Large intestine (tissue), 3 donors: ENCODE data around the gene PTPRN. TPM values are rescaled to one million over a fixed set of nuclear protein-coding genes. Genes with fewer than 3 reads are reported as not detected.
"Not testable (repeated sequence)": the region's sequence is repeated elsewhere in the genome, so short reads cannot be mapped to it uniquely, and the experiment has no call there.

ENCODE experiments used
- DNase-seq, 2 donors: peaks; one replicate each; pipeline versions ENCODE4 v3.0.0 to v3.0.0-alpha.2; 2013
- H3K27ac ChIP-seq: one replicate; pipeline ENCODE4 v1.5.1; 2013; ENCODE audit warnings: low read length
- H3K27me3 ChIP-seq: 2 replicates; pipeline ENCODE4 v1.6.1; 2013; ENCODE audit warnings: low read length; ENCODE audit not compliant: control insufficient read depth, insufficient read depth
- H3K36me3 ChIP-seq: 2 replicates; pipeline ENCODE4 v1.6.1; 2013; ENCODE audit warnings: low read length; ENCODE audit not compliant: control insufficient read depth, insufficient read depth
- H3K4me1 ChIP-seq: one replicate; pipeline ENCODE4 v1.6.1; 2013; ENCODE audit warnings: low read length; ENCODE audit not compliant: control insufficient read depth, insufficient read depth
- H3K4me3 ChIP-seq: one replicate; pipeline ENCODE4 v1.5.1; 2013; ENCODE audit warnings: low read length
- H3K9me3 ChIP-seq: one replicate; pipeline ENCODE4 v1.6.1; 2013; ENCODE audit warnings: mild to moderate bottlenecking, low read depth, low read length, moderate library complexity; ENCODE audit not compliant: control insufficient read depth
- WGBS: methylation state at CpG from one replicate; pipeline ENCODE4 v1.1.5; 2013; ENCODE audit warnings: low lambda C conversion rate; ENCODE audit not compliant: insufficient coverage; 5-methylcytosine and 5-hydroxymethylcytosine counted together
- polyA plus RNA-seq: library from polyadenylated mRNA; unstranded; fragments of 120-200 nt; gene quantifications from one replicate; pipeline ENCODE4 v1.2.1, GENCODE V29; 2013

Gene PTPRN
- polyA plus RNA-seq, 1 donor = 9.2 TPM

GRCh38 chr2:219287580-219288265 is 21.5 kb downstream of the PTPRN start:
- WGBS = no CpG with 5 or more reads among the region's 10 CpGs
- no peaks in the 10 kb centered on the region for H3K4me1 ChIP-seq
- no peak overlapping the region for H3K27ac ChIP-seq
- DNase-seq = no peak
- no peaks in the 10 kb centered on the region for H3K27me3 ChIP-seq
- no peak overlapping the region for H3K4me3 ChIP-seq
- no peaks in the 10 kb centered on the region for H3K9me3 ChIP-seq
- H3K36me3 ChIP-seq = peaks cover 27% of the 10 kb centered on the region

- not testable (repeated sequence) for H3K4me1 ChIP-seq, DNase-seq, H3K4me3 ChIP-seq, H3K27ac ChIP-seq, H3K27me3 ChIP-seq, H3K9me3 ChIP-seq
- H3K36me3 ChIP-seq = peaks cover 31% of the 10 kb centered on the region
- no CpG with 5 or more reads among the region's 6 CpGs for WGBS
Observed at GRCh38 chr2:219287116-219287440, 22.1 kb downstream of the PTPRN start.

GRCh38 chr2:219286436-219287115 is 22.6 kb downstream of the PTPRN start:
- H3K36me3 ChIP-seq = peaks cover 36% of the 10 kb centered on the region
- DNase-seq = no peak
- H3K27ac ChIP-seq = no peak overlapping the region
- no peak overlapping the region for H3K4me3 ChIP-seq
- H3K9me3 ChIP-seq = no peaks in the 10 kb centered on the region
- no peaks in the 10 kb centered on the region for H3K27me3 ChIP-seq
- no CpG with 5 or more reads among the region's 12 CpGs for WGBS
- H3K4me1 ChIP-seq = no peaks in the 10 kb centered on the region

- H3K9me3 ChIP-seq = no peaks in the 10 kb centered on the region
- no peaks in the 10 kb centered on the region for H3K4me1 ChIP-seq
- no peak for DNase-seq
- H3K27ac ChIP-seq = no peak overlapping the region
- WGBS = no CpG with 5 or more reads among the region's 17 CpGs
- no peak overlapping the region for H3K4me3 ChIP-seq
- H3K27me3 ChIP-seq = no peaks in the 10 kb centered on the region
- H3K36me3 ChIP-seq = peaks cover 42% of the 10 kb centered on the region
Observed at GRCh38 chr2:219285894-219286425, 23.2 kb downstream of the PTPRN start.

GRCh38 chr2:219285373-219285735 is 23.8 kb downstream of the PTPRN start:
- Histone ChIP-seq H3K4me3 (no peak overlapping the region), H3K27ac (no peak overlapping the region), H3K9me3 (no peaks in the 10 kb centered on the region), H3K27me3 (no peaks in the 10 kb centered on the region), H3K36me3 (peaks cover 46% of the 10 kb centered on the region), H3K4me1 (no peaks in the 10 kb centered on the region)
- DNase-seq = no peak
- no CpG with 5 or more reads among the region's 12 CpGs for WGBS

- H3K36me3 ChIP-seq = peaks cover 46% of the 10 kb centered on the region
- H3K27me3 ChIP-seq = no peaks in the 10 kb centered on the region
- no peaks in the 10 kb centered on the region for H3K9me3 ChIP-seq
- WGBS = no CpG with 5 or more reads among the region's 16 CpGs
- no peak overlapping the region for H3K4me3 ChIP-seq
- H3K27ac ChIP-seq = no peak overlapping the region
- peaks cover 5% of the 10 kb centered on the region for H3K4me1 ChIP-seq
- no peak for DNase-seq
Observed at GRCh38 chr2:219284501-219285372, 24.5 kb downstream of the PTPRN start.

GRCh38 chr2:219282943-219283581 is 26.1 kb downstream of the PTPRN start:
- no peak for DNase-seq
- Histone ChIP-seq H3K36me3 (peaks cover 46% of the 10 kb centered on the region), H3K4me1 (peaks cover 13% of the 10 kb centered on the region), H3K9me3 (no peaks in the 10 kb centered on the region), H3K27ac (no peak overlapping the region), H3K27me3 (no peaks in the 10 kb centered on the region), H3K4me3 (no peak overlapping the region)
- WGBS = no CpG with 5 or more reads among the region's 17 CpGs

- DNase-seq = no peak
- Histone ChIP-seq H3K9me3 (no peaks in the 10 kb centered on the region), H3K27me3 (no peaks in the 10 kb centered on the region), H3K4me1 (peaks cover 17% of the 10 kb centered on the region), H3K36me3 (peaks cover 46% of the 10 kb centered on the region), H3K4me3 (no peak overlapping the region), H3K27ac (no peak overlapping the region)
- no CpG with 5 or more reads among the region's 5 CpGs for WGBS
Observed at GRCh38 chr2:219282375-219282774, 26.8 kb downstream of the PTPRN start.

- DNase-seq = no peak
- H3K27ac ChIP-seq = no peak overlapping the region
- H3K36me3 ChIP-seq = peaks cover 46% of the 10 kb centered on the region
- H3K27me3 ChIP-seq = no peaks in the 10 kb centered on the region
- H3K4me3 ChIP-seq = no peak overlapping the region
- no peaks in the 10 kb centered on the region for H3K9me3 ChIP-seq
- WGBS = no CpG with 5 or more reads among the region's 8 CpGs
- peaks cover 17% of the 10 kb centered on the region for H3K4me1 ChIP-seq
Observed at GRCh38 chr2:219281588-219281987, 27.6 kb downstream of the PTPRN start.

- Histone ChIP-seq H3K9me3 (no peaks in the 10 kb centered on the region), H3K27ac (no peak overlapping the region), H3K27me3 (no peaks in the 10 kb centered on the region), H3K4me3 (no peak overlapping the region), H3K4me1 (peaks cover 17% of the 10 kb centered on the region), H3K36me3 (peaks cover 45% of the 10 kb centered on the region)
- WGBS = no CpG with 5 or more reads among the region's 4 CpGs
- no peak for DNase-seq
Observed at GRCh38 chr2:219280651-219281050, 28.6 kb downstream of the PTPRN start.
